PC-9 (cell line): ENCODE data around the gene MAN1C1.

ENCODE experiments used
- EZH2 ChIP-seq: fragments of 200-600 bp; sonication (generic); IDR thresholded peaks from 2 replicates; pipeline ENCODE4 v1.8.0; 2017; ENCODE audit warnings: antibody characterized with exemption, low read depth
- TF ChIP-seq, protein P1 (sequence below): fragments of 200-600 bp; sonication (generic); conservative IDR thresholded peaks from 2 replicates; pipeline ENCODE4 v1.6.1; 2017; ENCODE audit warnings: mixed run types, antibody characterized with exemption, mild to moderate bottlenecking, moderate library complexity

GRCh38 chr1:25700144-25700523, 83.5 kb downstream of the MAN1C1 start:
- TF ChIP-seq, protein P1, sequence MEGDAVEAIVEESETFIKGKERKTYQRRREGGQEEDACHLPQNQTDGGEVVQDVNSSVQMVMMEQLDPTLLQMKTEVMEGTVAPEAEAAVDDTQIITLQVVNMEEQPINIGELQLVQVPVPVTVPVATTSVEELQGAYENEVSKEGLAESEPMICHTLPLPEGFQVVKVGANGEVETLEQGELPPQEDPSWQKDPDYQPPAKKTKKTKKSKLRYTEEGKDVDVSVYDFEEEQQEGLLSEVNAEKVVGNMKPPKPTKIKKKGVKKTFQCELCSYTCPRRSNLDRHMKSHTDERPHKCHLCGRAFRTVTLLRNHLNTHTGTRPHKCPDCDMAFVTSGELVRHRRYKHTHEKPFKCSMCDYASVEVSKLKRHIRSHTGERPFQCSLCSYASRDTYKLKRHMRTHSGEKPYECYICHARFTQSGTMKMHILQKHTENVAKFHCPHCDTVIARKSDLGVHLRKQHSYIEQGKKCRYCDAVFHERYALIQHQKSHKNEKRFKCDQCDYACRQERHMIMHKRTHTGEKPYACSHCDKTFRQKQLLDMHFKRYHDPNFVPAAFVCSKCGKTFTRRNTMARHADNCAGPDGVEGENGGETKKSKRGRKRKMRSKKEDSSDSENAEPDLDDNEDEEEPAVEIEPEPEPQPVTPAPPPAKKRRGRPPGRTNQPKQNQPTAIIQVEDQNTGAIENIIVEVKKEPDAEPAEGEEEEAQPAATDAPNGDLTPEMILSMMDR = no peak
- TF ChIP-seq EZH2 = no peak
